ENCODE data around the gene RPL37A.

DNA sequence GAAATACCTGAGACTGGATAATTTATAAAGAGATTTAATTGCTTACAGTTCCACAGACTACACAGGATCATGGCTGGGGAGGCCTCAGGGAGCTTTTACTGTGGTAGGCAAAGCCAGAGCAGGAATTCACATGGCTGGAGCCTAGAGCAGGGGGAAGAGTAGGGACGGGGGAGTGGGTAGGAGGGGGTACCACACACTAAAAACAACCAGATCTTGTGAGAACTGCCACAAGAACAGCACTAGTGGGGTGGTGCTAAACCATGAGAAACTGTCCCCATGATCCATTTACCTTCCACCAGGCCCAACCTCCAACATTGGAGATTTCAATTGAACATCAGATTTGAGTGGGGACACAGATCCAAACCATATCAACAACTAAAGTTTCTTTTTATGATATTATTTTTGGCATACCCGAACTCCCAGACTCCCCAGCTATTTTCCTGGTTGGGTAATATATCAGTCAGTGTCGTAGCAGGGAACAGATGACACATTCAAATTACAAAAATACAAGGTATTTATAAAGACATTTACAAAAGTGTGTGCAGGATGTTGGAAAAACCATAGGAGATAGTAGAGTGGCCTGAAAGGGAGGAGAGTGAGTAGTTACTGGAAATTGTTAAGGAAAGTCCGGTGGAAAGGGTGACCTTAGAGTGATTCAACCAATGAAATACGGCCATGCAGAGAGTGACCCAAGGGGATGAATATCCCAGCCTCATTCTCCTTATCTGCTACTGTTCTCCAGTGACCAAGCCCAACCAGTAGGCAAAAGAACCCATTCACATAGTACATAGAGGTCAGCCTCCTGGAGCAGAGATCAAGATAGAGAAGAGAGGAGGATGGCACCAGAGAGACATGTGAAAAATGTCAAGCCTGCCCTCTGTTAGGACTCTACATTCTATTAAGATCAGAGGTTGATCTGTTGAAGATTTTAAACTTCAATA lies 8.8 kb downstream of the RPL37A start:
- no peak for TF ChIP-seq GATA2 (IDR thresholded peaks at IDR 0.05; ENCODE audit: low read depth, low read length)
- no peak for TF ChIP-seq GATA3 (IDR thresholded peaks at IDR 0.05; ENCODE audit: low read depth, low read length)

Measured in SH-SY5Y (cell line).